GM21423 (cell line): ENCODE results near the gene IDE.
"Not testable (repeated sequence)": the region's sequence is repeated elsewhere in the genome, so short reads cannot be mapped to it uniquely, and the experiment has no call there.

ENCODE experiments used
- ATAC-seq: cut with Tn5 transposase; IDR thresholded peaks from one replicate; pipeline ENCODE4 v1.9.1; 2021; ENCODE audit warnings: mild to moderate bottlenecking, moderate library complexity; ENCODE audit not compliant: unreplicated experiment

The IDE gene

DNA sequence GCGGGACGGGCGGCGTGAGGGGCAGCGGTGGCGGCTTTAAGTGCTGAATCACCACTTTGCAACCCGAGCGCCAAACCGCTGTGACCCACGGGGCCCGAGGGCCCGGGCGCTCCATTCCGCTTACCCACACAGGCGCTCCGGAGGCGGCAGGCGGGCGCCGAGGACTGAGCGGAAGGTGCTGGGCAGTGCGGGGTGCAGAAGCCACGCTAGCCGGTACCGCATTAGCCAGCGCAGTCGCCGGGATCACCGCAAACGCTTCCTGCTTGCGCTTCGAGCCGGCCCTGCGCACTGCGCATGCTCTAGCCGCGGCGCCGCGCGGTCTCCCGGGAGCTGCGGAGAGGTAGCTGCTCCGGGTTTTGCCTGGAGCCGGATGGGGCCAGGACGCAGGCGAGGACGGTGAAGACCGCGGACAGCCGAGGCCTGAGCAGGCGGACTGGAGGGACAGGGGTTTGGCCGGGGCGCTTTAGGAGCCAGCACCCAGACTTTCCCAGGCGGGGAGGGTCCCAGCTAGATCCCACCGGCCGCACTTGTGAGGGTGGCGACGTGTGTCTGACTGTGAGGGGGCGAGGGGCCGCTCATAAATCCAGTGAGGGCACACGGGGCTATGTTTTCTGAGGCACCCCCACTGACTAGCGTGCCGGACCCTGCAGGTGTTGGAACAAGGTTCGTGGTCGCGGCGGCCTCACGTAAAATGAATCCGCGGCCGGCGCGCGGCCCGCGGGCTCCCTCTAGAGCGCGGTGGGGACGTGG, at the start of gene IDE:
TSS of gene IDE (minus strand) at position 296 of the 750 bp plus-strand sequence. CDS start at position 222, 74 bp downstream.
- peak; percentile 68 for ATAC-seq

DNA sequence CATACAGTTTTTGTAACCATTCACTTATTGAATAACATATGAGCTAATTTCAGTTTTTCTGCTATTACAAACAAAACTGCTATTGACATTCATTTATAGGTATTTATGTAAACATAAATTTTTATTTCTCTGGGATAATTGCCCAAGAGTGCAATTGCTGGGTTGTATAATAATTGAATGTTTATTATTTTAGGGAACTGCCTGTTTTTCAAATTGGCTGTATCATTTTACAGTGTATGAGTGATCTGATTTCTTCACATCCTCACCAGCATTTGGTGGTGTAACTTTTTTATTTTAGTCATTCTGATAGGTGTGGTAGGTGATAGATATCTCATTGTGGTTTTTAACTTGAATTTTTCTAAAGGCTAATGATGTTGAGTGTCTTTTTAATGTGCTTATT, 45.5 kb upstream of the IDE start:
- no peak for ATAC-seq

DNA sequence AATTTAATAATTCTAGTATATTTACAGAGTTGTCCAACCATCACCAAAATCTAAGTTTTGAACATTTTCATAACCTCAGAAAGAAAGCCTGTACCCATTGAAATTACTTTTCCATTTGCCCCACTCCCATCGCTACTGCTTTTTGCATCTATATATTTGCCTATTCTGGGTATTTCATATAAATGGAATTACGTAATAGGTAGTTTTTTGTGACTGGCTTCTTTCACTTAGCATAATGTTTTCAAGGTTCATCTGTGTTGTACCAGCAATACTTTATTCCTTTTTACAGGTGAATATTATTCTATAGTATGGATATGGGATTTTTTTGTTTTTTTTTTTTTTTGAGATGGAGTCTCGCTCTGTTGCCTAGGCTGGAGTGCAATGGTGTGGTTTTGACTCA, 41.6 kb upstream of the IDE start:
- ATAC-seq = no peak

DNA sequence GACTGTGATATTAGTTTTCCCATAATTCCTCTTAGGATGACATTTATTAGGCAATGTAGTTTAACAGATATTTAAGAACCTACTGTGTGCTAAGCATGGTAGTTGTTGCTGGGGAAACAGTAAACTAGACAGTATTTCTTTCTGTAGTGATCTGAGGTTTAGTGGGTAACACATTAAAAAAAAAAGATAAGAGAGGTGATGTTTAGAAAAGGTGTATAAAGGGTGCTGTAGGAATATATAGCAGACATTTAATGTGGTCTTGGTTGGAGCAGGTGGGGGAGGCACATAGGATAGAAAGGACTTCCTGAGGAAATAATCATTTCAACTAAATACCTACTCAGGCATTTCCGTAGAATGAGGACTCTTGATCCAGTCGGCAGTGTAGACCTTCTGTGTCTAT, 30.9 kb upstream of the IDE start:
- no peak for ATAC-seq

DNA sequence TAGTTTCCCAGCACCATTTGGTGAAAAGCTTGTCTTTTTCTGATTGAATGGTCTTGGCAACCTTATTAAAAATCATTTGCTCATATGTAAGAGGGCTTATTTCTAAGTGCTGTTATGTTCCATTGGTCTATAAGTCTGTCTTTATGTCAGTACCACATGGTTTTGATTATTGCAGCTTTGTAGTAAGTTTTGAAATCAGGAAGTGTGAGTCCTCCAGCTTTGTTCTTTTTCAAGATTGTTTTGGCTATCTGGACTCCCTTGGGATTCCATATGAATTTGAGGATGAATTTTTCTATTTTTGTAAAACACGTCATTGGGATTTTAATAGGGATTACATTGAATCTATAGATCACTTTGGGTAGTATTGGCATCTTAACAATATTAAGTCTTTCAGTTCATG, 24.4 kb upstream of the IDE start:
- no peak for ATAC-seq

DNA sequence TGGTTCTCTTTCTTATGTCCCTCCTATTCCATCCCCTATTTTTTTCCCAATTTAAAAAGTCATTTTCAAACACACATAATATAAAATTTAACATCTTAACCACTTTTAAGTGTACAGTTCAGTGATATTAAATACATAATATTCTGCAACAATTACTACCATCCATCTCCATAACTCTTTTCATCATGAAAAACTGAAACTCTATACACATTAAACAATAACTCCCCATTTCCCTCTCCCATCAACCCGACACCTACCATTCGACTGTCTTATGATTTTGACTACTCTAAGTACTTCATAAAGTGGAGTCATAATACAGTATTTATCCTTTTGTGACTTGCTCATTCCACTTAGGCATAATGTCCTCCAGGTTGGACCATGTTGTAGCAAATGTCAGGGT, 21.6 kb upstream of the IDE start:
- no peak for ATAC-seq

DNA sequence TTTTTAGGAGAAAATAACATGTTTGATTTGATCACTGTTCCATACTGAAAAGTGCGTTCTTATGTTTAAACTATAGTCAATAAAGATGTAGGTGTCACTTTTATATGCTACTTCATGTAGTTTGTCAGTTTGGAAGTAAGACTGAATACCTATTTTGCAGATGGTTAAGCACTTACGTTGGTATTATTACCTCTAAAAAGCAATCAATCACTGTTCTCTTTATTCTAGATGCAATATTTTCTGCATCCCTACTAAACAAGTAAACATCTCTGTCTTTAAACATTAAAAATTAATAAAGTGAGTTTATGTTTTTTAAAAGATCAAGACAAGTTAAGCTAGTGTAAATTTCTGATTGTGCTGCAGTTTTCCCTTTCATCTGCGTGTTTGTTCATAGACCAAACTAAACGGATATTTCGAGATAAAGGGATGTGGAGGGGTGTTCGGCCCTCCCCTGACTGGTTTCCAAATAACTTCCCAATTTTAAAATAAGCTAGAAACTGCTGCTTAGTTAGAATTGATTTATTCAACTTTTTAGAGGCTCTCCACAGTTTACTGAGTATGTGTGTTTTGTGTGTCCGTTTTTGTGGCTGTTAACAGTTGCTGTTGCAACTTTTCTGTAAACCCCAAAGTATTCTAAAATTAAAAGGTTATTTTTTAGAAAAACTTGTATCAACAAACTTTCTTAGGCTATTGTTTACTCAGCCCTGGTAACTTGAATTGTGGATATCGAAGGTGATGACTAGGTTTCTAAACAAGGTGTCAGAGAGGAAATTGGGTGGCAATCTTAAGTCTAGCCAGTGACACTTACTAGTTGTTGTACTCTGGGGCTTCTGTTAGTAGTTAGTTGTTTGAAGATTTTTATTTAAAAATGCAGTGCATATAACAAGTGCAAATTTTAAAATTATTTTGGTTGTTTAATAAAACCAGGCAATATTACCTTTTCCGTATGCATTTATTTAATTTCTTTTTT, 20.0 kb upstream of the IDE start:
- no peak for ATAC-seq

DNA sequence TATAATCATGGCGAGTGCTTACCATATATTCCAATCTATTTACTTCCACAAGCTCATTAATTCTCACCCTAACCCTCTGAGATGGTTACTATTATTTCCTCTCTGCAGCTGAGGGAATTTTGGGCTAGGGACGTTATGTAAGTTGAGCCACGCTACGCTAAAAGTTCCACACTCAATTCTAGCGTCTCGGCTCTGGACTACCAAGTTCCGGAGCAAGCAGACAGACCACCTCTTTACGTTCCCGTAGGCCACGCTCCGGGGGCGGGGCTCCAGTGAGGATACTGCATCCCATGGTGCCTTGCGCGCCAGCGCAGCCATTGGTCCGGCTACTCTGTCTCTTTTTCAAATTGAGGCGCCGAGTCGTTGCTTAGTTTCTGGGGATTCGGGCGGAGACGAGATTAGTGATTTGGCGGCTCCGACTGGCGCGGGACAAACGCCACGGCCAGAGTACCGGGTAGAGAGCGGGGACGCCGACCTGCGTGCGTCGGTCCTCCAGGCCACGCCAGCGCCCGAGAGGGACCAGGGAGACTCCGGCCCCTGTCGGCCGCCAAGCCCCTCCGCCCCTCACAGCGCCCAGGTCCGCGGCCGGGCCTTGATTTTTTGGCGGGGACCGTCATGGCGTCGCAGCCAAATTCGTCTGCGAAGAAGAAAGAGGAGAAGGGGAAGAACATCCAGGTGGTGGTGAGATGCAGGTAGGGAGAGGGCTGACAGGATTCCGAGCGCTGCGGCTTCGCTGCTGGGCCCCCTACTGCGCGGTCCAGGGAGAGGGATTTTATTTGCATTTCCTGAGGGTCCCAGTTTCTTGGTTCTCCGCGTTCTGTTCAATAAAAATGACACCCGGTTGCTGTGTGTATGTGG, 19.1 kb upstream of the IDE start, which contains the start of gene KIF11:
TSS of gene KIF11 (plus strand) at position 370 of the 858 bp plus-strand sequence. CDS start at position 616, 246 bp downstream.
- peak; percentile 79 for ATAC-seq

DNA sequence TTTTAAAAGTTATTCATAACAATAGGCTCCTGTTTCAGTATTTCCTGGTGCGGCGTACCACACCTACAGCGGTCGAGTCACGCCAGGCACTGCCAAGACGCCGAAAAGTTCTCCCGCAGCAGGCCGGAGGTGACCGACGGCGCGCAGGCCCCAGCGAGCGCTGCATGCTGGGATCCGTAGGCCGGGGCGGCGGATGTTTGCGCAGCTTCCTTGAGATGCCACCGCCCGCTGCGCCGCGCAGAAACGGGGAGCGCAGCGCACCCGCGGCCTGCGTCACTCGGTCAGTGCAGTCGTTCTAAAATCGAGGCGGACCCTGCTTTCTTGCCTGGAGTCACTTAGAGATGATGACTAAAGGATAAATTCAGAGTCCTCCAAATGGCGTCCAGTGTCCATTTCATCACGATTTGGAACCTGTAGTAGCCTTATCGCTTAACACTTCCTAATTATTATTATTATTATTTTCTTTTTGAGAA, 17.7 kb upstream of the IDE start:
- peak; percentile 73 for ATAC-seq

DNA sequence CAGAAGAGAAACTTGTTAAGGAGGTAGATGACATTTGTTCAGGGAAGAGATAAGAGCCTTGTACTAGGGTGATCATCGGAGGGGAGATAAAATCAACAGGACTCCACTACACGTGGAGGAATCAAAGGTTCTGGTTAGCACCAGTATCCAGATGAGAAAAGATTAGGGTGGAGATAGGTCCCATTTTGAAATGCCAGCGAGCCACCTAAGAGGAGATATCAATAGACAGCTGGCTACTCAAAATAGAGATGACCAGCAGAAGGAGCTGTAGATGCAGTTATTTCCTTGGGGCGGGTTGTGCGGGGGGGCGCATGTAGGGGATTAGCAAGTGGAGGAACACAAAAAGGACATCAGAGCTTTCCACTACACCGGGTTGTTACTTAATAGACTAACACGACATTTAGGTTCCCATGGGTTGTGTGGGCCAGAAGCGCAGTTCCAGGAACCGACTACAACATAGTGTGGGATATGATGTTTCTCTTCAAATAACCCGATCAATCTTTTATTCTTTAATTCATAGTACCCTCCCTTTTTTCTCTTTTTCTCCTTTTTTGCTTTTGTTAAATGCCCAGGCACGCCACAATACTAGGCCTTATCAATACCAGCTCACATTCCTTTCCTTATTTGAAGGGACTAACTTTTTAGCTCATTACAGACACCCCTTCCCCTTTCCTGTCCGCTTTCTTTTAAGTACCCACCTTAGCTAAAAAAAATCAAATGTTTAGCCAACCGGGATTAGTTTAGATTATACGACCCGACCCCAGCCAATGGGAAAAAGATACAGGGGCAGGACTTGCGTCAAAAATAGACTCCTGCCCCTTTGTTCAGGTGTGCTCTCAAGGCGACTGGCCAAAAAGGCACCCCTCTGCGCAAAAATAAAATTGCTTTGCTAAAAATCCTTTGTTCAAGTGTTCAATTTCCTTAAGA, 17.0 kb upstream of the IDE start:
- ATAC-seq = peak; percentile 3

DNA sequence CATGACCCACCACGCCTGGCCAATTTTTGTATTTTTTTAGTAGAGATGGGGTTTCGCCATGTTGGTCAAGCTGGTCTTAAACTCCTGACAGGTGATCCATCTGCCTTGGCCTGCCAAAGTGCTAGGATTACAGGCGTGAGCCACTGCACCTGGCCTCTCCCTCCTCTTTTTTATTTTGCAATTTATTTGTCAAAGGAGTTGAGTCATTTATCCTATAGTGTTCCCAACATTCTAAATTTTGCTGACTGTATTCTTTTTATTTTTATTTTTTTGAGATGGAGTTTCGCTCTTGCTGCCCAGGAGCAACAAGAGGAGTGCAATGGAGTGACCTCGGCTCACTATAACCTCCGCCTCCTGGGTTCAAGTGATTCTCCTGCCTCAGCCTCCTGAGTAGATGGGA, 8.5 kb upstream of the IDE start:
- not testable (repeated sequence) for ATAC-seq

DNA sequence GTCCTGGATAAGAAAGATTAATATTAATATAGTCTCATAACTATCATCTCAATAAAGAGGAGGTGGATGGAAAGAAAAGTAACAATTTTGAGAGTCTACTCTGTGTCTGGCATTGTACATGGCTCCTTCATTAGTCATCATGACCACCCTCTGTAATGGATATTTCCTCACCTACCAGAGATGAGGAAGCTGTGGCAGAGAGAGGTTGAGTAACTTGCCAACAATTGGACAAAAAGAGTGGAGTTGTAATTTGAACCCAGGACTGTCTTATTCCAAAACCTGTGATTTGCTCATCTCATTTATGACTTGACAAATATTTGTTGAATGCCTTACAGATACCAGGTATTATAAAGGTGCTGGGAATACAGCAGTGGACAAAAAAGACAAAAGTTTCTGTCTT, 2.1 kb upstream of the IDE start:
- no peak for ATAC-seq

DNA sequence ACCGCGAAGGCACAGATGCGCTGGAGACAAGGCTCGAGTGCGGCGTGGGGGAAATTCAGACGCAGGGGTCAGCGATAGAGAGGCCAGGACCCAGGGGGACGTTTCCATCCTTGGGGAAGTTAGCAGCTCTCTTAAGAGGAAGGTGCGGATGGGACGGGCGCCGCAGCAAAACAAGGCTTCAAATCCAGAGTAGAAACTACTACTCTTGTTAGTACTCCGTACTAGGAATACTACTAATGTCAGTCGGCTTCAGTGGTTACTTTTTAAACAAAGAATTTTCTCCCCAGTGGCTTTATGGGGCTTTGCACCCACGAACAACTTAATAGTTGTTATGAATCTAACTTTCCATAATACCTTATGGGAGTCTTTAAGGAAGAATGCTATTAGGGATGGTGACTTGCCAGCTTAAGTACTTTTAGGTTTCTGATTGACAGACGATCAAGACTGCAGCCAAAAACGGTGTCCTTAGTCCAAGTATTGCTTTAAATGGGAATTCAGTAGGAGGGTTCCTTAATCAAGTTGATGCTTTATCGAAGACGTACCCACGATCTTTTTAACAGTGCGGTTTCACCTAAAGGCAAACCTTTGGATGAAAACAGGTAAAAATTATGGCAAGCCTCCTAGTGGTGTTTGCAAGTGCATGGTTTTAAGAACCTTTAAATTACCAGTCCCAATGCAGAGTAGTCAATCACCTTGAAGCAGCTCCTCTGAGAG, 812 bp upstream of the IDE start:
- no peak for ATAC-seq

DNA sequence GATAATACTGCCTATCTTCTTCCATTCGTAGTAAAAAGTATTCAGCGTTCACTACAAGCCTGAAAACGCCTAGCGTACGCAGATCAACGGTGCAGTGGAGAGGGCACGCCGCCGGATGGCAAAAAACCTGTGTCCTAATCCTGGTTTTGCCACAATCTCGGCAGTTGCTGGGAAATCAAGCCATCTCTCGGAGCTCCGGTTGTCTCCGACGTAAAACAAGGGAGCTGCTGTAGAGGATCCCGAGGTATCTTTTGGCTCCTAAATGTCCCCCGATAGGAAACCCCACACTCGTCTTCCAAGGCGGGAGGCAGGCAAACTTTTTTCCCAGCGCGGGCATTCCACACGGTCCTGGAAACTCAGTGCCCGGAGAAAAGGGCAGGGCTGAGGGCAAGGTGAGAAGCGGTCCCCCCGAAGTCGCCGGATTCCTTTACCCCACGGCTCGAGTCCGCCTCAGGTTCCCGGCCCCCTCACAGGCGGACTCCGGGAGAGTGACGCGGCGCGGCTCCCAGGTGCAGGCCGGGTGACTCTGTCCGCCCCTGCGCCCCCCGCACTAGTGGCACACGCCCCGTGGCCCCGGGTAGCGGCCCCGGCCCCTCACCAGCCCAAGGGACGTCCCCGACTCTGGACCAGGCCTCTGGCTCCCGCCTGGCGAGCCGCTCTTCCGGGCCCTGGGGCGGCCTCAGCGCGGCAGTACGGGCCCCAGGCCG, 649 bp downstream of the IDE start:
- ATAC-seq = no peak

DNA sequence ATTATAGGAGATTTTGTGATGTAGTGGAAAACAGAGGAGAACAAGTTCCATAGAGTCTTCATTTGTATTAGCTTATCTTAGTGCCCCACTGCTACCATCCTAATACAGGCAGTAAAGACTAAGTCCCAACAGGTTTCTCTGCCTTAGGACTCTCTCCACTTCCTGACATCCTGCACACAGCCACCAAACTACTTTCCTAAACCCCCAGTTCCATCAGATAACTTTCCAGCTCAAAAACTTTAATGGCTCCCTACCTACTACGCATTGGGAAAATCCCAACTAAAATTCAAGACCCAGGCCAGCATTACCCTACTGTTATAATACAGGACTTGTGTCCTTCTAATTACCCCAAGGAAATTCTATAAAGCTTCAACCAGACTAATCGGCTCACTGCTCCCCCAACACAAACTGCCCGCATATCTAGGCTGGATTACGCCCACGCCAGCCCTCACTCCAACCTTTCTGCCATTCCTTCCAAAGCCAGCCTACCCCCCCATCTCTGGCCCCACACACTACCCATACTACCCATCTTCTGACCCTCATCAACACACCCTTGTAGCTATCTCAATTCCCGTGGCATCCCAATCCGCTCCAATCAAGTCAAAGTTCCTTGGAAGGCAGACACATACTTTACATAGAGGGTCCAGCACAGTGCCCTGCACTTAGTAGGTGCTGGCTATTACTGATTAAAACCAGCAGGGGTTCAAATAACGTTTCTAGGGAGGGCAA, 1.4 kb downstream of the IDE start:
- ATAC-seq = no peak

DNA sequence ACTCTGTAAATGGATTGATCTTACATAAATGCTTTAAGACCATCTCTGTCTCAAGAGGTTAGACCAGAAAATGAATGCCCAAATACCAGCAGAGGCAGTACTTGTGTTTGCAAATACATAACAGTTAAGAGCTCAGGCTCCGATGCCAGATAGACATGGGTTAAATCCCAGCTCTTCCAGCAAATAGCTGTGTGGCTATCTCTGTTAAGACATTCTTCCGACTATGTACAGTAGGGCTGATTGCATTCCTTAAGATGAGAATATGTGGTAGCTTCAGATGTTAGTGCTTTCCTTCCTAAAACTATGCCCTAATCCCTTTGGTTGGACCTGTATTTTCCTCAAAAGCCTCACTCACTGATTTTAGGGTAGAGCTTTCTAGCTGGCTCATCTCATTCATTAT, 2.2 kb downstream of the IDE start:
- no peak for ATAC-seq

DNA sequence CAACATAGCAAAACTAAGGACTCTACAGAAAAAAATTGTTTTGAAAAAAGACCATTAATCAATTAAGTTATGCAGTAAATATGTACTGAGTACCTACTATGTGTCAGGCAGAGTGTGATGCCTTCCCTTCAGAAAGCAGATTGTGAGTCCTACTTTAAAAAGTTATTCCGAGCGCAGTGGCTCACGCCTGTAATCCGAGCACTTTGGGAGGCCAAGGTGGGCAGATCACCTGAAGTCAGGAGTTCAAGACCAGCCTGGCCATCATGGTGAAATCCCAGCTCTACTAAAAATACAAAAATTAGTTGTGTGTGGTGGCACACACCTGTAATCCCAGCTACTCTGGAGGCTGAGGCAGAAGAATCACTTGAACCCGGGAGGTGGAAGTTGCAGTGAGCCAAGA, 4.2 kb downstream of the IDE start:
- ATAC-seq = not testable (repeated sequence)

DNA sequence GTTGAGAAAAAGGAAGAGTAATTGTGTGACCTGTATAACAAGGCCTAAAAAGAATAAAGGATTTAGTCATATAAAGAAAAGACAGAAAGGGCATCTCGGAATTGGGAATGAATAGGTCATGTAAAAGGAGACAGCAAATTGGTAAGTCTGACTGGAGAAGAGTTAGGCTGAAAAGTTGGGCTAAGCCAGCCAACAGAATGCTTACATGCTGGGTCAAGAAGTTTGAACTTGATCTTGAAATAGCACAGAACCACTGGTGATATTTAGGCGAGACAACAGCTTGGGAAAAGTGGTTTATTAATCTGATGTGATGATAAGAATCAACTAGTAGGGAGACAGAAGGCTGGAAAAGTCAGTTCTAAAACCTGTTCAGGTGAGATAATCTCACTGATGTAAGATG, 4.8 kb downstream of the IDE start:
- no peak for ATAC-seq
